Right atrium auricular region (tissue), 2 donors: ENCODE results near the gene KCTD13. TPM values are rescaled to one million over a fixed set of nuclear protein-coding genes. Genes with fewer than 3 reads are reported as not detected.
"Not testable (repeated sequence)": the region's sequence is repeated elsewhere in the genome, so short reads cannot be mapped to it uniquely, and the experiment has no call there.

Experiments
- DNase-seq: peaks from one replicate; pipeline ENCODE4 v3.0.0-alpha.2; 2019; ENCODE audit warnings: low spot score
- H3K27ac ChIP-seq, 2 donors: fragments of 200-600 bp; sonication (generic); 1 replicate in 1 of 2; 2 replicates in 1 of 2; pipeline ENCODE4 v1.5.1; 2016 to 2019
- H3K27me3 ChIP-seq, 2 donors: fragments of 200-600 bp; sonication (generic); one replicate each; pipeline versions ENCODE4 v1.5.1 to v1.6.0; 2017 to 2019
- H3K36me3 ChIP-seq: fragments of 200-600 bp; sonication (generic); one replicate; pipeline ENCODE4 v1.5.1; 2016
- H3K4me1 ChIP-seq, 2 donors: fragments of 200-600 bp; sonication (generic); one replicate each; pipeline versions ENCODE4 v1.5.1 to v1.6.0; 2017 to 2019
- H3K4me3 ChIP-seq, 2 donors: fragments of 200-600 bp; sonication (generic); 1 replicate in 1 of 2; 2 replicates in 1 of 2; pipeline ENCODE4 v1.5.1; 2017 to 2019; ENCODE audit warnings: mild to moderate bottlenecking in 1 of 2, moderate library complexity in 1 of 2
- H3K9me3 ChIP-seq, 2 donors: fragments of 200-600 bp; sonication (generic); one replicate each; pipeline ENCODE4 v1.5.1; 2019
- CTCF ChIP-seq, 2 donors: fragments of 200-600 bp; sonication (generic); IDR thresholded peaks; one replicate each; pipeline ENCODE4 v1.5.1; 2019; ENCODE audit warnings: antibody characterized with exemption in 2 of 2
- total RNA-seq, 2 donors: library from RNA; depleted of rRNA; stranded (reverse); fragments of >200 nt; gene quantifications; one replicate each; pipeline ENCODE4 v1.1.0, GENCODE V29; 2016

KCTD13 gene
- total RNA-seq, 2 donors from 2014 or later = 6.4 to 6.5 TPM

- no peak for DNase-seq
- no peaks in the 10 kb centered on the region for H3K36me3 ChIP-seq
- H3K9me3 ChIP-seq = no peaks in the 10 kb centered on the region
- no peak overlapping the region for H3K27ac ChIP-seq
- H3K4me1 ChIP-seq = no peaks in the 10 kb centered on the region
- H3K4me3 ChIP-seq = no peak overlapping the region
- no peaks in the 10 kb centered on the region for H3K27me3 ChIP-seq
- no peak for TF ChIP-seq CTCF (IDR thresholded peaks at IDR 0.05)
Measured at GRCh38 chr16:29891525-29892457, 34.2 kb downstream of the KCTD13 start.

- not testable (repeated sequence) for DNase-seq, H3K36me3 ChIP-seq
Measured at GRCh38 chr16:29889372-29889771, 36.7 kb downstream of the KCTD13 start.

GRCh38 chr16:29883987-29884386, 42.0 kb downstream of the KCTD13 start:
- no peaks in the 10 kb centered on the region for H3K9me3 ChIP-seq
- TF ChIP-seq CTCF (IDR thresholded peaks at IDR 0.05) = no peak
- H3K27ac ChIP-seq = no peak overlapping the region
- no peaks in the 10 kb centered on the region for H3K36me3 ChIP-seq
- DNase-seq = no peak
- no peaks in the 10 kb centered on the region for H3K27me3 ChIP-seq
- no peaks in the 10 kb centered on the region for H3K4me1 ChIP-seq
- no peak overlapping the region for H3K4me3 ChIP-seq

More at GRCh38 chr16:29889372-29889771, 36.7 kb downstream of the KCTD13 start:
- not testable (repeated sequence) for H3K9me3 ChIP-seq, H3K4me1 ChIP-seq, H3K27me3 ChIP-seq, H3K27ac ChIP-seq, H3K4me3 ChIP-seq

- H3K9me3 ChIP-seq = no peaks in the 10 kb centered on the region
- H3K36me3 ChIP-seq = no peaks in the 10 kb centered on the region
- H3K27me3 ChIP-seq = peaks cover under 1 to 18% of the 10 kb centered on the region in 2 donors
- H3K27ac ChIP-seq = no peak overlapping the region
- peaks cover 0 to 13% of the 10 kb centered on the region in 2 donors for H3K4me1 ChIP-seq
- no peak overlapping the region for H3K4me3 ChIP-seq
- no peak for TF ChIP-seq CTCF (IDR thresholded peaks at IDR 0.05)
- no peak for DNase-seq
Measured at GRCh38 chr16:29881050-29881449, 45.0 kb downstream of the KCTD13 start.

- DNase-seq = no peak
- H3K27ac ChIP-seq = no peak overlapping the region
- peaks cover 2 to 18% of the 10 kb centered on the region in 2 donors for H3K27me3 ChIP-seq
- no peak for TF ChIP-seq CTCF (IDR thresholded peaks at IDR 0.05)
- peaks cover 0 to 13% of the 10 kb centered on the region in 2 donors for H3K4me1 ChIP-seq
- no peak overlapping the region for H3K4me3 ChIP-seq
- no peaks in the 10 kb centered on the region for H3K36me3 ChIP-seq
- H3K9me3 ChIP-seq = no peaks in the 10 kb centered on the region
Measured at GRCh38 chr16:29878172-29878571, 47.9 kb downstream of the KCTD13 start.

GRCh38 chr16:29877266-29877961, 48.6 kb downstream of the KCTD13 start:
- H3K4me3 ChIP-seq = no peak overlapping the region
- peaks cover 0 to 13% of the 10 kb centered on the region in 2 donors for H3K4me1 ChIP-seq
- H3K9me3 ChIP-seq = no peaks in the 10 kb centered on the region
- no peak for DNase-seq
- no peaks in the 10 kb centered on the region for H3K36me3 ChIP-seq
- TF ChIP-seq CTCF (IDR thresholded peaks at IDR 0.05) = no peak
- H3K27me3 ChIP-seq = peaks cover 2 to 18% of the 10 kb centered on the region in 2 donors
- H3K27ac ChIP-seq = no peak overlapping the region
